Measurements from ENCODE around the gene TRPC4AP. TPM values are rescaled to one million over a fixed set of nuclear protein-coding genes. Genes with fewer than 3 reads are reported as not detected.

Gene TRPC4AP
- polyA plus RNA-seq, 2 of the 4 experiments (the other 2 are of a cell fraction) = 51.4 to 55.3 TPM

- Histone ChIP-seq H3K4me2 (no peak overlapping the region), H3K4me3 (no peak overlapping the region), H3K27ac (no peak overlapping the region), H3K9me3 (no peaks in the 10 kb centered on the region), H3K4me1 (0 out of 3 replicates have a peak, but pooled peaks cover 3% of the 10 kb centered on the region)
- DNase-seq (ENCODE audit: low read depth in 1 of 2, low spot score in 1 of 2) (no peak), ATAC-seq (no peak), FAIRE-seq (no peak)
- CTCF ChIA-PET = interaction anchor here (0.6 to 2.4 kb wide), 6 partner anchors 11 to 219 kb away, joined by 4 to 8 read pairs (median 6); no protein-coding TSS in a partner anchor
- 87% methylated on average over 4 of the region's 4 CpGs for WGBS (ENCODE audit: missing lambda C conversion rate)
- POLR2A ChIA-PET = no interaction called here
- TF ChIP-seq ESRRA (IDR thresholded peaks at IDR 0.05; ENCODE audit: borderline replicate concordance, low read length) = no peak
- TF ChIP-seq EHF (CRISPR knock-in tag; IDR thresholded peaks at IDR 0.05) = no peak
- TF ChIP-seq EHMT2 (IDR thresholded peaks at IDR 0.05; ENCODE audit: low read depth) = no peak
- no peak for TF ChIP-seq SREBF2 (IDR thresholded peaks at IDR 0.05)
- TF ChIP-seq JUN (IDR thresholded peaks at IDR 0.05) = no peak
- TF ChIP-seq CBX8 (IDR thresholded peaks at IDR 0.05) = no peak
- TF ChIP-seq JUNB (IDR thresholded peaks at IDR 0.05) = no peak
- no peak for TF ChIP-seq BCL3 (IDR thresholded peaks at IDR 0.05)
- no peak for TF ChIP-seq HOXA7 (CRISPR knock-in tag; IDR thresholded peaks at IDR 0.05)
- no peak for TF ChIP-seq EP300 (IDR thresholded peaks at IDR 0.05)
Measured at GRCh38 chr20:34989118-34989517, 103.5 kb downstream of the TRPC4AP start.

- ChIA-PET POLR2A (no interaction called here), CTCF (interaction anchor here (0.5 to 2.4 kb wide), 6 partner anchors 10 to 153 kb away, joined by 3 to 8 read pairs (median 5); partner anchors contain the start of gene ACSS2)
- ATAC-seq (no peak), FAIRE-seq (no peak), DNase-seq (ENCODE audit: low read depth in 1 of 2, low spot score in 1 of 2) (no peak)
- Histone ChIP-seq H3K9me3 (no peaks in the 10 kb centered on the region), H3K27ac (no peak overlapping the region), H3K4me3 (no peak overlapping the region), H3K4me2 (no peak overlapping the region), H3K4me1 (0 out of 3 replicates have a peak, but pooled peaks cover 6% of the 10 kb centered on the region)
- 89% methylated on average over 12 of the region's 12 CpGs for WGBS (ENCODE audit: missing lambda C conversion rate)
- TF ChIP-seq HDAC2 (IDR thresholded peaks at IDR 0.05) (no peak), FOSL2 (IDR thresholded peaks at IDR 0.05) (no peak), FOSL2 (CRISPR knock-in tag; IDR thresholded peaks at IDR 0.05) (no peak), MAX (IDR thresholded peaks at IDR 0.05) (no peak), TFCP2L1 (CRISPR knock-in tag; IDR thresholded peaks at IDR 0.05) (no peak), KDM1A (IDR thresholded peaks at IDR 0.05; ENCODE audit: low read depth) (no peak), RFX5 (IDR thresholded peaks at IDR 0.05) (no peak), ELK1 (IDR thresholded peaks at IDR 0.05; ENCODE audit: low read depth, low read length) (no peak), POLR2AphosphoS2 (conservative IDR thresholded peaks at IDR 0.05; ENCODE audit: low read length) (no peak), CHD2 (IDR thresholded peaks at IDR 0.05; ENCODE audit: low read length, partially characterized antibody) (no peak), CEBPB (IDR thresholded peaks at IDR 0.05) (no peak), RARB (CRISPR knock-in tag; IDR thresholded peaks at IDR 0.05) (no peak), EHF (CRISPR knock-in tag; IDR thresholded peaks at IDR 0.05) (no peak), BHLHE40 (IDR thresholded peaks at IDR 0.05; ENCODE audit: low read depth, low read length) (no peak), CBX8 (IDR thresholded peaks at IDR 0.05) (no peak), NFE2L2 (conservative IDR thresholded peaks at IDR 0.05; ENCODE audit: low read length) (no peak), ZSCAN20 (CRISPR knock-in tag; IDR thresholded peaks at IDR 0.05) (no peak), MYC (IDR thresholded peaks at IDR 0.05; ENCODE audit: borderline replicate concordance, low read length) (no peak), SREBF2 (IDR thresholded peaks at IDR 0.05) (no peak), SMC3 (IDR thresholded peaks at IDR 0.05) (no peak)
Measured at GRCh38 chr20:34988191-34988540, 104.4 kb downstream of the TRPC4AP start.
